ENCODE measurements around the gene STMND1. TPM values are rescaled to one million over a fixed set of nuclear protein-coding genes. Genes with fewer than 3 reads are reported as not detected.

STMND1 gene
- total and polyA plus RNA-seq, 2 experiments from 2014 or later: 0.80 TPM; not detected in 1

- no peak for DNase-seq (ENCODE audit: low spot score)
- no peak for TF ChIP-seq CTCF (conservative IDR thresholded peaks at IDR 0.05; ENCODE audit: low read depth in 2 of 2)
- no peak for TF ChIP-seq ETS1 (IDR thresholded peaks at IDR 0.05)
- TF ChIP-seq REST (IDR thresholded peaks at IDR 0.05; ENCODE audit: unreplicated experiment): no peak
- no peak for TF ChIP-seq ZNF114 (CRISPR knock-in tag; IDR thresholded peaks at IDR 0.05)
- no peak for TF ChIP-seq EZH2phosphoT487 (IDR thresholded peaks at IDR 0.05; ENCODE audit: unreplicated experiment)
- TF ChIP-seq POLR2AphosphoS5 (IDR thresholded peaks at IDR 0.05; ENCODE audit: low read depth): no peak
- no peak for TF ChIP-seq CREB1 (CRISPR knock-in tag; IDR thresholded peaks at IDR 0.05; ENCODE audit: low read depth)
- TF ChIP-seq STAT1 (IDR thresholded peaks at IDR 0.05; ENCODE audit: unreplicated experiment): no peak
- no peak for TF ChIP-seq ZNF331 (CRISPR knock-in tag; IDR thresholded peaks at IDR 0.05; ENCODE audit: low read depth)
- no peak for TF ChIP-seq NANOG (IDR thresholded peaks at IDR 0.05; ENCODE audit: borderline replicate concordance)
- no peak for TF ChIP-seq EZH2 (IDR thresholded peaks at IDR 0.05; ENCODE audit: low read depth, unreplicated experiment)
- no peak for TF ChIP-seq ZNF462 (CRISPR knock-in tag; IDR thresholded peaks at IDR 0.05)
- TF ChIP-seq JUNB (IDR thresholded peaks at IDR 0.05; ENCODE audit: unreplicated experiment): no peak
- no peak for ATAC-seq
- H4K20me1 ChIP-seq (replicated peaks; ENCODE audit: insufficient read depth): no peaks in the 10 kb centered on the region
- no peaks in the 10 kb centered on the region for H3K27me3 ChIP-seq (ENCODE audit: insufficient read depth)
- no peaks in the 10 kb centered on the region for H3K4me1 ChIP-seq (ENCODE audit: insufficient read depth)
- Mint-ChIP-seq H3K27me3 (ENCODE audit: insufficient read depth, low read depth, poor library complexity) (no peaks in the 10 kb centered on the region), H3K4me1 (peaks cover 2% of the 10 kb centered on the region; the same call in 1 of the 3 replicates), H3K9me3 (no peaks in the 10 kb centered on the region), H3K36me3 (ENCODE audit: low read depth) (no peaks in the 10 kb centered on the region), H3K27ac (no peak overlapping the region), H3K4me3 (no peak overlapping the region)
- H3K4me3 ChIP-seq: no peak overlapping the region
- H2AFZ ChIP-seq: no peak overlapping the region
- no peaks in the 10 kb centered on the region for H3K9me2 ChIP-seq (ENCODE audit: insufficient read depth)
- no peak overlapping the region for H3K27ac ChIP-seq (ENCODE audit: low read depth)
- no peaks in the 10 kb centered on the region for H3K36me3 ChIP-seq (ENCODE audit: insufficient read depth)
- H3K79me2 ChIP-seq (replicated peaks; ENCODE audit: insufficient read depth): no peaks in the 10 kb centered on the region
- no peaks in the 10 kb centered on the region for H3F3A ChIP-seq (replicated peaks; ENCODE audit: low read depth)
- no peak overlapping the region for H3K4me2 ChIP-seq
Measured at GRCh38 chr6:17081860-17082508, 19.9 kb upstream of the STMND1 start.

All from GM23338 (cell line).